Mucosa of descending colon (tissue), 3 donors: Measurements from ENCODE around the gene SPTBN1. TPM values are rescaled to one million over a fixed set of nuclear protein-coding genes. Genes with fewer than 3 reads are reported as not detected.

ENCODE experiments used
- ATAC-seq: fragments of 200-7000 bp; cut with Tn5 transposase; one replicate; pipeline ENCODE4 v1.9.1; 2020; ENCODE audit warnings: mild to moderate bottlenecking, moderate library complexity
- DNase-seq, 3 donors: peaks; one replicate each; pipeline ENCODE4 v3.0.0-alpha.2; 2020
- H3K36me3 ChIP-seq: fragments of 200-600 bp; one replicate; pipeline ENCODE4 v1.8.0; 2021; ENCODE audit warnings: low read depth, mild to moderate bottlenecking
- H3K4me1 ChIP-seq: fragments of 200-600 bp; one replicate; pipeline ENCODE4 v1.8.0; 2021; ENCODE audit warnings: low read depth, mild to moderate bottlenecking
- H3K4me3 ChIP-seq: fragments of 200-600 bp; one replicate; pipeline ENCODE4 v1.8.0; 2021; ENCODE audit warnings: mild to moderate bottlenecking
- H3K9me3 ChIP-seq: fragments of 200-600 bp; one replicate; pipeline ENCODE4 v1.8.0; 2021; ENCODE audit warnings: mild to moderate bottlenecking
- CTCF ChIP-seq: fragments of 200-600 bp; IDR thresholded peaks from one replicate; pipeline ENCODE4 v1.8.0; 2022; ENCODE audit warnings: antibody characterized with exemption, mild to moderate bottlenecking
- intact Hi-C, 2 donors: fragments of 100-400 bp; cut with DNase I in 1 of 2; cut with micrococcal nuclease in 1 of 2; formaldehyde crosslinking; loops; one replicate each; pipeline versions ENCODE4 v1.11.0 to v1.11.1; 2022; cut with DNase I, micrococcal nuclease
- total RNA-seq, 3 donors: library from RNA; stranded (reverse); fragmentation: NEBNext Ultra II Directional in 2 of 3; extraction: Animal tissue kit (Norgen Biotek cat#: 25700) in 2 of 3; gene quantifications; one replicate each; pipeline versions ENCODE4 v1.2.1 to v1.2.4, GENCODE V29; 2021 to 2023
- donor health status: DM: no; HTN: no; CAD: no; lungs with moderate emphysema.
- donor health status: DM: no; HTN: no; CAD: no.
- donor health status: DM: no; HTN: yes; CAD: no.

SPTBN1 gene
- total RNA-seq, 3 donors from 2014 or later, result 237 to 396 (median 392) TPM

- no peak for TF ChIP-seq CTCF
- intact Hi-C loops, result no loop called here
- DNase-seq (no peak), ATAC-seq (no peak)
- Histone ChIP-seq H3K4me3 (no peak overlapping the region), H3K36me3 (no peaks in the 10 kb centered on the region), H3K9me3 (no peaks in the 10 kb centered on the region), H3K4me1 (no peaks in the 10 kb centered on the region)
Observed at GRCh38 chr2:54470266-54470938, 14.3 kb downstream of the SPTBN1 start.

DNA sequence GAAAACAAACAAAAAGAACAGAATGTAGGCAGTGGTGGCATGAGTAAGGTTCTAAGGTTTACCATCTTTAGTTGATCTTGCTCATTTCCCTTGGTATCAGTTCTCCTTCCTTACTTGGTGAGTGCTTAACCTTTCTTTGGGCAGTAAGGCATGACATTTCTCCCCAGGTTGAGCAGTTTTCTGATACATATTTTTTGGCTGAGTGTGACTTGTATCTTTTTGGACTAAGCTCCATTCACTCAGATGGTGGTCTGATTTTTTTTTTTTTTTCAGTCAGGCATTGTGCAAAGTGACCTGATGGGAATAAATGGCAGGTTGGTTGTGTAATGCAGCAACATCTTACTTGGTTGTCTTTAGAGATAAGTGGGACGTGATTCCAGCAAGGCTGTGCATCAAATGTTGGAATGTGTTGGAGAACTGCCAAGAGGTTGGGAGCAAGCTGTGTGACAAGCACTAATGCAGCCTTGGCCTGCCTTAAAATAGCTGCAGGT lies 15.1 kb downstream of the SPTBN1 start:
- Histone ChIP-seq H3K36me3 (no peaks in the 10 kb centered on the region), H3K4me1 (no peaks in the 10 kb centered on the region), H3K4me3 (no peak overlapping the region), H3K9me3 (no peaks in the 10 kb centered on the region)
- intact Hi-C loops, result no loop called here
- DNase-seq (no peak), ATAC-seq (no peak)
- TF ChIP-seq CTCF, result no peak

- Histone ChIP-seq H3K4me1 (no peaks in the 10 kb centered on the region), H3K9me3 (no peaks in the 10 kb centered on the region), H3K4me3 (no peak overlapping the region), H3K36me3 (no peaks in the 10 kb centered on the region)
- intact Hi-C loops, result no loop called here
- DNase-seq, result no peak
- no peak for ATAC-seq
- no peak for TF ChIP-seq CTCF
Observed at GRCh38 chr2:54473851-54474250, 17.7 kb downstream of the SPTBN1 start.

DNA sequence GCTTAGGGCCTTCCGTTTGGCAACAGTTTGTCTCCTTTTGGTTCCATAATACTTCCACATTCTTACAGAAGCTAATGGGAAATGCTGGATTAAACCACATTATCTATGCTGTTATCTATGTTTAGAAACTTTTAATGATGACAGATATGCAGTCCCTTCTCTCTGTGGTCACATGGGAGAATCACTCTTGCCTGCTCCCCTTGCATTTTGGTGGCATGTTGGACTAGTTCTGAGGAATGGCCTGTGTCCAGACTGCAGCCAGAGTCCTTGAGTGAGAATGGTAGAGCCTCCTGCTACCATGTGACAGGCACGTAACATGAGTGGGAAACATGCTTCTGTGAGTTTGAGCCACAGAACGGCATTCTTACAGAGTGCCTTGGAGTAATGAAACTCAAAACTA lies 19.2 kb downstream of the SPTBN1 start:
- no peak for TF ChIP-seq CTCF
- no peaks in the 10 kb centered on the region for H3K4me1 ChIP-seq
- ATAC-seq (no peak), DNase-seq (no peak)
- no peak overlapping the region for H3K4me3 ChIP-seq
- H3K9me3 ChIP-seq, result no peaks in the 10 kb centered on the region
- intact Hi-C loops, result no loop called here
- H3K36me3 ChIP-seq, result no peaks in the 10 kb centered on the region

DNA sequence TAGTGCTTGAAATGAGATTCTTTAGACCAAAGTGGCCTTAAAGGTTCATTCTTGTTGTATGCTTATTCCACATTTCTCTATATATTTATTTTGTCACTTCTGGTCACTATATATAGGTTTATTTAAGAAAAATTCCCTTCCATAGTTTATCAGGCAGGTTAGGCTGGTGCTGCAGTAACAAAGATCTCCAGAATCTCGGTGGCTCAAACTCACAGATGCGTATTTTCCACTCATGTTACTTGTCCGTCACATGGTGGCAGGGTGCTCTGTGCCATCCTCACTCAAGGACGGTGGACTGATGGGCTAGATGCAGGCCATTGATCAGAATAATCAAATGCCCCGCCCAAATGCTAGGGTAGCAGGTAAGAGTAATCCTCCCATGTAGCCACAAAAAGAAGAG lies 19.8 kb downstream of the SPTBN1 start:
- Histone ChIP-seq H3K36me3 (no peaks in the 10 kb centered on the region), H3K4me3 (no peak overlapping the region), H3K4me1 (no peaks in the 10 kb centered on the region), H3K9me3 (no peaks in the 10 kb centered on the region)
- ATAC-seq (no peak), DNase-seq (no peak)
- intact Hi-C loops, result no loop called here
- no peak for TF ChIP-seq CTCF
